HG02840 (cell line): ENCODE measurements around the gene C11orf58.
A peak's percentile ranks its signal among the peaks of the same experiment; 100 is the strongest.

Experiments
- ATAC-seq: cut with Tn5 transposase; IDR thresholded peaks from one replicate; pipeline ENCODE4 v1.9.1; 2021; ENCODE audit warnings: mild to moderate bottlenecking, moderate library complexity, moderate number of reproducible peaks; ENCODE audit not compliant: unreplicated experiment, low FRiP score

C11orf58 gene

GRCh38 chr11:16738193-16738946, at the start of gene C11orf58:
TSS of gene C11orf58 (plus strand) at chr11:16738647. CDS start at chr11:16738779, 132 bp downstream.
- peak; percentile 99 for ATAC-seq

DNA sequence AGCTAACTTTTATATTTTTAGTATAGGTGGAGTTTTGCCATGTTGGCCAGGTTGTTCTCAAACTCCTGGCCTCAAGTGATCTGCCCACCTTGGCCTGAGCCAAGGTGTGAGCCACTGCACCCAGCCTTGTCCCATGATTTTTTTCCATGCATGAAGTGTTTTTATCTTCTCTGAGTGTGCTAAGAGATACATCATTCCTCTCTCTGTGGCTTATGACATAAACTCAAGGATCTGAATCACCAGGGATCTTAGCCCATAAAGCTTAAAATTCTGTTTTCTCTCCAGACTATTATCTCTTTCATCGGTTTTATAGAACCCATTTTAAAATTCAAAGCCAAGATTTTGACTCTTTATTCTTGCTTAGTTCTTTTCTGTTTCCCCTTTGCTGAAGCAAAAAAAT, 48.4 kb upstream of the C11orf58 start:
- ATAC-seq, result no peak

DNA sequence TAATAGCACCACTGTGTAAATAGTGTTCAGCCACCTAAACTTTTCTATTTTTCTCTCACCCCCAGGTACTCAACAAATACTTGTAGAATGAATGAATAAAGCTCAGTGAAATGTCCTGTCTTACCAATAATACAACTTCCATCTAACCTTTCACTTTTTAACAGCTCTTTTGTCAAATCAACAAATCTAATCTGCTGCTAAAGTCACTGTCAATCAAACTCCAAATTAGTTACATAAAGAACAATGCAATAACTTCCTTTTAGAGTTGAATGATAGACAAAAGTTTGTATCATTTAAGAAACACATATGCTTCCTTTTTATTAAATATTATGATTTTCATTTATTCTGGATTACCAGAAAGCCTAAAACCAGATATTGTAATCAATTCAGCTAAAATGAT, 34.7 kb upstream of the C11orf58 start:
- no peak for ATAC-seq

DNA sequence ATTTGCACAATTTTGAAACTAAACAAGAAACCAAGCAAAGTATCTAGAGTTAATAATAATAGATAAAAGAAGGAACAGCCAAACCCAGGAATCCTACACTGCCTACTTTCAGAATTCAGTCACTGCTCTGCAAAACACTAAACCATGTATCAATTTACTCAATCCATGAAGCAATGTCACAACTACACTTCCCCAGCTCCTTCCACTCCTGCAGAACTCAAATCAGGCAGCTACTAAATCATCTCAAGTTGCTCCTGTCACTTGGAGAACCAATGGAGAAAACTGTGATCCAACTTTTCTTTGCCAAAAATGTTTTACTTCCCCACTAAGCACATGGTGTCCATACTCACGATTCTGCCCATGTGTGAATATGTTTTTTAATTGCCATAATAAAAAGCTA, 24.9 kb upstream of the C11orf58 start:
- ATAC-seq, result no peak

GRCh38 chr11:16722581-16723344, 15.7 kb upstream of the C11orf58 start:
- no peak for ATAC-seq

DNA sequence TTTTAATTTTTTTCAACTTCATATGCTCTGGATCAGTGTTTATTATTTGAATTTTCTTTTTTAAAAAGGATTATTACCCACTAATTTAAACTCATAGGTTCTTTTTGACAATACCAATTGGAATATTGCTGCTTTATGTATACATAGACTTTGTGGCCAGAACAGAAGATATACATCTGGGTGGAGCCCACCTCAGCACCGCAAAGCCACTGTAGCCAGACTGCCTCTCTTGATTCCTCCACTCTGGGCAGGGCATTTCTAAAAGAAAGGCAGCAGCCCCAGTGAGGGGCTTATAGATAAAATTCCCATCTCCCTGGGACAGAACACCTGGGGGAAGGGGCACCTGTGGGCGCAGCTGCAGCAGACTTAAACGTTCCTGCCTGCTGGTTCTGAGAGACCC, 10.6 kb upstream of the C11orf58 start:
- no peak for ATAC-seq

DNA sequence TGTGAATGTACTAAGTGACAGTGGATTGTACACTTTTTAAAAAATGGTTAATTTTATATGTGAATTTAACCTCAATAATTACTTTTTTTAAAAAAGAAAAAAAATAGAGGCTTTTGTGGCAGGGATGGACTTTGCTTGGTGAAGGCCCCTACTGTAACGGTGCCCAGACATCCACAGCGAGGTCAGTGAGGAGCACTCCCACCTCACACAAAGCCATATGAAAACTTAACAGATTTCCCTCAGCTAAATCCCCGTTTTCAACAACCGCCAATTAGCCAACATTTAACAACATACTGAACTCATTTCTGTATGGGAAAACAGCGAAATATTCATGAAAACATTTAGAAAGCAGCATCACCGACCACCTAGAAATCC, 642 bp upstream of the C11orf58 start:
- ATAC-seq, result peak; percentile 7

GRCh38 chr11:16738947-16739815, 734 bp downstream of the C11orf58 start:
- ATAC-seq, result no peak

DNA sequence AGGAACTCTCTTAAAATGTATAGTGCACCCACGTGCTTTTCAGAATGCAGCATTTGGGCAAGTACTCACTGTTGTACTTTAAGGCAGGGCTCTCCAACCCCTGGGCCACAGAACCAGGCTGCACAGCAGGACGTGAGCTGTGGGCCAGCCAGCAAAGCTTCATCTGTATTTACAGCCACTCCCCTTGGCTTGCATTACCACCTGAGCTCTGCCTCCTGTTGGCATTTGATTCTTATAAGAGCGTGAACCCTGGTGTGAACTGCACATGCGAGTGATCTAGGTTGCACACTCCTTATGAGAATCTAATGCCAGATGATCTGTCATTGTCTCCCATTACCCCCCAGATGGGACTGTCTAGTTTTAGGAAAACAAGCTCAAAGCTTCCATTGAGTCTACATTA, 3.0 kb downstream of the C11orf58 start:
- ATAC-seq, result no peak

GRCh38 chr11:16743478-16743877, 5.0 kb downstream of the C11orf58 start:
- no peak for ATAC-seq

- no peak for ATAC-seq
Measured at GRCh38 chr11:16744128-16744725, 5.8 kb downstream of the C11orf58 start.

DNA sequence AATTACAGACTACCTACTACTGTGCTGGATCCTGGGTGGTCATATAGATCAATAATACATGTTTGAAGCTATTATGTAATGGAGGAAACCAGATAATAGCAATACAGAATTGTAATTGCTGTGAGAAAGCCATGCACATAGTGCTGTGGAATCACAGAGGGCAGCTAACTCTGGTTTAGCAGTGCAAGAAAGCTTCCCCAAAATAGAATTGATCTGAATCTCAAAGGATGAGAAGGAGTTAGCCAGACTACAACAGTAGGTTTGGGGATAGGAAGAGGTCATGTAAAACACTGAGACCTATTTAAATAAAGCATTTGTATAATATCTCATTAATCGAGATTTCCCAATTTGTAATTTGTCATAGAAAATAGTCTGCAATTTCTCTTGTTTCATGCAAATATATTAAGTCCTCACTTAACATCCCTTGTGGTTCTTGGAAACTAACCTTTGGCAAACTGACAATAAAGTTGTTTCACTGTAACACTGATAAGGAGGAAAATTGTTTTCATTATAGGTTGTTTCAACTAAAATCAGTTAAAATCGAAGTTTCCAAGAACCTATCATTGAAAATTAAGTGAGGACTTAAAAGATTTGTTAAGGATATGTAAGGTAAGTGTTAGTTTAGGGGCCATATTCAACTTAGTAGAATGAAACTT, 7.6 kb downstream of the C11orf58 start:
- no peak for ATAC-seq

DNA sequence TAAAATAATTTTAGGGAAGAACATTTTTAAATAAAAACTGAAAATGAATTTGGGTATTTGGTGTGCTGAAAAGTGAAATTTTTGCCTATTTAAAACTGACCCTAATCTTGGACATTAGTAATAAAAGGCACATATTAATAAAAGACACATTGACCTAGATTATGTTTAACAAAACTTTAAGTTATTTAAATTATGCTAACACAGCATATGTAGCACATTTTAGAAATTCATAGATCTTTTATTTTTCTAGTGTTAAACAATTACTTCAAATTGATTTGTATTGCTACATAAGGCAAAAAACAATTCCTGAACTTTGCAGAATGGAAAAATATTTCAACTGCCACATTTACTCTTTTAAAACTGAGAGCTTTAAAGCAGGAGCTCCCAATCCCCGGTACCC, 10.6 kb downstream of the C11orf58 start:
- ATAC-seq, result no peak

- no peak for ATAC-seq
Measured at GRCh38 chr11:16749666-16750065, 11.2 kb downstream of the C11orf58 start.

- ATAC-seq, result no peak
Measured at GRCh38 chr11:16750417-16750816, 12.0 kb downstream of the C11orf58 start.

DNA sequence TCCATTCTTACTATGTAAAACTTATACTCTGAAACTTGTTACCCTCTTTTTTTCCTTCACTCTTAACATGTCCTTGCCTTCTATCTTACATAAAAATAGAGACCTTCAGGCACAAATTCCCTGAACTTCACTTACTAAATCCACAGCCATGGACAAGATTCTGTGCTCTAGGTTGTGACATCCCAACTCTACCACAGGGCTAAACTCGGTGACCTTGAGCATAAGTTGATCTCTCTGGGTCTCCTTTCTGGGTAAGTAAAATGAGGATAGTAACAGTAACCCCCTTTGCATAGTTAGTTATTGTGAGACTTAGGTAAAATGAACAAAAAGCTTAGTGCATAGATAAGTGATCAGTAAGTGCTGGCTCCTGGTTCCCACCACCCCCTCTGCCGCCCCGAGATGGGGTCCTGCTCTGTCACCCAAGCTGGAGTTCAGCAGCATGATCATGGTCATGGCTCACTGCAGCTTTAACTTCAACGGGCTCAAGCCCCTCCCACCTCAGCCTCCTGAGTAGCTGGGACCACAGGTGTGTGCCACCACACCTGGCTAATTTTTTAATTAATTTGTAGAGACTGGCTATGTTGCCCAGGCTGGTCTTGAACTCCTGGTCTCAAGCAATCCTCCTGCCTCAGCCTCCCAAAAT, 20.1 kb downstream of the C11orf58 start:
- ATAC-seq, result no peak

GRCh38 chr11:16759857-16760508, 21.5 kb downstream of the C11orf58 start:
- no peak for ATAC-seq

DNA sequence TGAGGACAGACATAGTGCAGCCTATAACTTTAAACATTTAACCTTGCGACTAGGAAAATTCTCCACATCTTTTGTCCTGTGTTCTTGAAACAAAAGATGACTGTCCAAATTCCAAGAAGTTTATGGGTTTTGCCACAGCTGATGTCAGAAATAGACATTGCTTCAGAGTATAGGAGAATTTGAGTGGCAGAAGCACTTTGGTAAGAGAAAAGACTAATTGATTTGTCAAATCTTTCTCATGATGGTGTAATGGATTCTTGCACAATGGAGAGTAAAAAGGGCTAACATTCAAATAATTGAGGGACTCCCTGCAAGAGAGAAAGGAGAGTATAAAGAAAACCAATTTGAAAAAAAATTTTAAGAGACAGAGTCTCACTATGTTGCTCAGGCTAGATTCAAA, 25.3 kb downstream of the C11orf58 start:
- no peak for ATAC-seq

GRCh38 chr11:16764888-16765287, 26.4 kb downstream of the C11orf58 start:
- ATAC-seq, result no peak
